GM12801 (cell line): Measurements from ENCODE around the gene KIF21A.

Source experiments
- TF ChIP-seq, protein P1 (sequence below): IDR thresholded peaks from one replicate; pipeline ENCODE4 v1.5.1; 2011; ENCODE audit warnings: control low read depth; ENCODE audit not compliant: insufficient read length; ENCODE audit errors: extremely low read depth

Gene KIF21A

DNA sequence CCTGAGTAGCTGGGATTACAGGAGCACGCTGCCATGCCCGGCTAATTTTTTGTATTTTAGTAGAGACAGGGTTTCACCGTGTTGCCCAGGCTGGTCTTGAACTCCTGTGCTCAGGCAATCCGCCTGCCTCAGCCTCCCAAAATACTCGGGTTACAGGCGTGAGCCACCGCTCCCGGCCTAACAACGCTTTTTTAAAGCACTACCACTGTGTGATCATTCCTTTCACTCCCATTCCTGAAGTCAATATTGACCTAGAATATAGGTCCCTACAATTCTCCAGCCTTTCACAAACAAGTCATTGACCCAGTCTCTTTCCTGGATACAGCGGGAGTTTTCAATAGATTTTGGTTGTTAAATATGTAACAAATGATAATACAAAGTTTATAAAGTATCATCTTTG lies 62.8 kb downstream of the KIF21A start:
- TF ChIP-seq, protein P1, sequence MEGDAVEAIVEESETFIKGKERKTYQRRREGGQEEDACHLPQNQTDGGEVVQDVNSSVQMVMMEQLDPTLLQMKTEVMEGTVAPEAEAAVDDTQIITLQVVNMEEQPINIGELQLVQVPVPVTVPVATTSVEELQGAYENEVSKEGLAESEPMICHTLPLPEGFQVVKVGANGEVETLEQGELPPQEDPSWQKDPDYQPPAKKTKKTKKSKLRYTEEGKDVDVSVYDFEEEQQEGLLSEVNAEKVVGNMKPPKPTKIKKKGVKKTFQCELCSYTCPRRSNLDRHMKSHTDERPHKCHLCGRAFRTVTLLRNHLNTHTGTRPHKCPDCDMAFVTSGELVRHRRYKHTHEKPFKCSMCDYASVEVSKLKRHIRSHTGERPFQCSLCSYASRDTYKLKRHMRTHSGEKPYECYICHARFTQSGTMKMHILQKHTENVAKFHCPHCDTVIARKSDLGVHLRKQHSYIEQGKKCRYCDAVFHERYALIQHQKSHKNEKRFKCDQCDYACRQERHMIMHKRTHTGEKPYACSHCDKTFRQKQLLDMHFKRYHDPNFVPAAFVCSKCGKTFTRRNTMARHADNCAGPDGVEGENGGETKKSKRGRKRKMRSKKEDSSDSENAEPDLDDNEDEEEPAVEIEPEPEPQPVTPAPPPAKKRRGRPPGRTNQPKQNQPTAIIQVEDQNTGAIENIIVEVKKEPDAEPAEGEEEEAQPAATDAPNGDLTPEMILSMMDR, result no peak

DNA sequence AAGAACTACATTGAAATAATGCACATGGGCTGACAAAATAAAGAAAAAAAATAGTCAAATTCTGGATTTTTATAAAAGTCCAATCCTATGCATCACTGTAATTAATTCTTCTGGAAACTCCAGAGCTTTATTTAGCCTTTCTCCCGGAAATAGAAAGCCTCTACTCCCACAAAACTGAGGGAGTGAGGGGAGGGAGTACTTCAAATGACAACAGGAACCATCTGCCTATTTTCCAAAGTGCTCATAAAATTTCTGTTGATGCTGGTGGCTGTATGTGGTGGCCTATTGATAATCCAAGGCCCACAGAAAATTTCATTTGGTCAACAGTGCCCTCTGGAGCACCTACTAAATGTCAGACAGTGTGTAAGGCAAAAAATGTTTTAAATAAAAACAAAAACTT lies 64.6 kb downstream of the KIF21A start:
- TF ChIP-seq, protein P1, result no peak

GRCh38 chr12:39375206-39375808 lies 67.6 kb downstream of the KIF21A start:
- TF ChIP-seq, protein P1, result no peak

GRCh38 chr12:39372929-39373328 lies 70.0 kb downstream of the KIF21A start:
- TF ChIP-seq, protein P1, result no peak

GRCh38 chr12:39372204-39372925 lies 70.6 kb downstream of the KIF21A start:
- TF ChIP-seq, protein P1, result no peak

- TF ChIP-seq, protein P1, result no peak
Measured at GRCh38 chr12:39369756-39370155, 73.2 kb downstream of the KIF21A start.

DNA sequence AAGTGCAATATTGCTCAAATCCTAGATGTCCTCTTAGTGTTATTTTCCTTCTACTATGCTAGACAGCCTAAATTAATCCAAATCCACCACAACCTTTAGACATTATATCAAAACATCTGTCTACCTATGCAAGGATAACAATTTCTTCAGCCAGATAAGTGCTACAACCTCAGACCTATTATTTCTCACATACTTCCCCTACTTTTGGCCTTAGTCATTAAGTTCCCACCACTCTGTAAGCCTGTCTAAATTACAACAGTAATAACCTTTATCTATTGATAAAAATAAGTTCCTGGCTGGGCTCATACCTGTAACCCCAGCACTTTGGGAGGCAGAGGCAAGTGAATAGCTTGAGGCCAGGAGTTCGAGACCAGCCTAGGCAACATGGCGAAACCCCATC lies 74.0 kb downstream of the KIF21A start:
- TF ChIP-seq, protein P1, result no peak
